ENCODE results near the gene DCP2. TPM values are rescaled to one million over a fixed set of nuclear protein-coding genes. Genes with fewer than 3 reads are reported as not detected.
A peak's percentile ranks its signal among the peaks of the same experiment; 100 is the strongest.

The DCP2 gene
- total and polyA plus RNA-seq, 2 donors (not counting 1 experiment from before 2014, with no cell fraction given) = 7.9 to 19.5 TPM

DNA sequence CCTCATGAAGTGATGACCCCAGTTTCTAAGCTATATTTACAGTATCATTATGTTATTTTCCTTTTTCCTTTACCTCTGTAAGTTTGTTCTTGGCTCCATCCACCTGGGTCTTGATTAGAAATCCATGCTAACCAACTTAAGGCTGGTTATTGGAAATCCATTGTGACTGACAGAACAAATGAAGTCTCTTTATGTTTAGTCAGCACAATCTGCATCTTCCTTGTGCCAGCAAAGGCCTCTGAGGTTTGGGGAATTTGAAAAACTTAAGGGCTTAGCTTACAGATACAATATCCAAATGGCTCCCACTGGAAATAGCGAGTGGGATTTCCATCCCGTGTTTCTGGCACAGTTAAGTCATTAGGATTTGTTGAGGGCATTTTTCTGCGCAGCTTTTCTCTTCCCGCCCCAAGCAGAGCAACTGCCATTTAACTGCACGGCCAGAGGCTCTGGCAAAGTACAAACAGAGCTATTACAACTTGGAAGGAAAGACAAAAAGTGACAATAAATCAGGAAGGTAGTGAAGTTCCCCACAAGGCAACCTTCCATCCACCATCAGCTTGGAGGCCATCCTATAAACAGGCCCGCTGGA lies 64.2 kb downstream of the DCP2 start:
- Histone ChIP-seq H3K4me3 (replicated peaks in 1 of 4; ENCODE audit: control extremely low read depth in 1 of 4, insufficient read depth in 1 of 4, low read depth in 3 of 4, low read length in 4 of 4) (no peak overlapping the region), H3K9ac (ENCODE audit: insufficient read depth, low read length) (no peak overlapping the region), H2AFZ (ENCODE audit: low read length) (no peak overlapping the region), H3K4me1 (ENCODE audit: control insufficient read depth, extremely low read depth, insufficient read depth, low read length) (no peaks in the 10 kb centered on the region), H3K79me2 (ENCODE audit: control insufficient read depth, insufficient read depth, low read length) (no peaks in the 10 kb centered on the region), H3K36me3 (ENCODE audit: control insufficient read depth, insufficient read depth, low read length) (no peaks in the 10 kb centered on the region), H3K4me2 (ENCODE audit: extremely low read depth, insufficient read depth, low read length) (no peak overlapping the region), H3K9me3 (ENCODE audit: control insufficient read depth, insufficient read depth, low read depth, low read length) (no peaks in the 10 kb centered on the region), H3K27ac (ENCODE audit: insufficient read depth, low read length) (no peak overlapping the region), H3K27me3 (ENCODE audit: control insufficient read depth, insufficient read depth, low read length) (no peaks in the 10 kb centered on the region), H4K20me1 (ENCODE audit: control insufficient read depth, extremely low read depth, insufficient read depth, low read length) (no peaks in the 10 kb centered on the region)
- no peak for DNase-seq (ENCODE audit: low read depth in 2 of 2)
- TF ChIP-seq, protein P1, sequence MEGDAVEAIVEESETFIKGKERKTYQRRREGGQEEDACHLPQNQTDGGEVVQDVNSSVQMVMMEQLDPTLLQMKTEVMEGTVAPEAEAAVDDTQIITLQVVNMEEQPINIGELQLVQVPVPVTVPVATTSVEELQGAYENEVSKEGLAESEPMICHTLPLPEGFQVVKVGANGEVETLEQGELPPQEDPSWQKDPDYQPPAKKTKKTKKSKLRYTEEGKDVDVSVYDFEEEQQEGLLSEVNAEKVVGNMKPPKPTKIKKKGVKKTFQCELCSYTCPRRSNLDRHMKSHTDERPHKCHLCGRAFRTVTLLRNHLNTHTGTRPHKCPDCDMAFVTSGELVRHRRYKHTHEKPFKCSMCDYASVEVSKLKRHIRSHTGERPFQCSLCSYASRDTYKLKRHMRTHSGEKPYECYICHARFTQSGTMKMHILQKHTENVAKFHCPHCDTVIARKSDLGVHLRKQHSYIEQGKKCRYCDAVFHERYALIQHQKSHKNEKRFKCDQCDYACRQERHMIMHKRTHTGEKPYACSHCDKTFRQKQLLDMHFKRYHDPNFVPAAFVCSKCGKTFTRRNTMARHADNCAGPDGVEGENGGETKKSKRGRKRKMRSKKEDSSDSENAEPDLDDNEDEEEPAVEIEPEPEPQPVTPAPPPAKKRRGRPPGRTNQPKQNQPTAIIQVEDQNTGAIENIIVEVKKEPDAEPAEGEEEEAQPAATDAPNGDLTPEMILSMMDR (conservative IDR thresholded peaks at IDR 0.05 in 1 of 2, IDR thresholded peaks at IDR 0.05 in 1 of 2; ENCODE audit: low read depth in 1 of 2, low read length in 2 of 2) = no peak
- no peak for TF ChIP-seq EZH2 (IDR thresholded peaks at IDR 0.05; ENCODE audit: low read length, missing control alignments)

DNA sequence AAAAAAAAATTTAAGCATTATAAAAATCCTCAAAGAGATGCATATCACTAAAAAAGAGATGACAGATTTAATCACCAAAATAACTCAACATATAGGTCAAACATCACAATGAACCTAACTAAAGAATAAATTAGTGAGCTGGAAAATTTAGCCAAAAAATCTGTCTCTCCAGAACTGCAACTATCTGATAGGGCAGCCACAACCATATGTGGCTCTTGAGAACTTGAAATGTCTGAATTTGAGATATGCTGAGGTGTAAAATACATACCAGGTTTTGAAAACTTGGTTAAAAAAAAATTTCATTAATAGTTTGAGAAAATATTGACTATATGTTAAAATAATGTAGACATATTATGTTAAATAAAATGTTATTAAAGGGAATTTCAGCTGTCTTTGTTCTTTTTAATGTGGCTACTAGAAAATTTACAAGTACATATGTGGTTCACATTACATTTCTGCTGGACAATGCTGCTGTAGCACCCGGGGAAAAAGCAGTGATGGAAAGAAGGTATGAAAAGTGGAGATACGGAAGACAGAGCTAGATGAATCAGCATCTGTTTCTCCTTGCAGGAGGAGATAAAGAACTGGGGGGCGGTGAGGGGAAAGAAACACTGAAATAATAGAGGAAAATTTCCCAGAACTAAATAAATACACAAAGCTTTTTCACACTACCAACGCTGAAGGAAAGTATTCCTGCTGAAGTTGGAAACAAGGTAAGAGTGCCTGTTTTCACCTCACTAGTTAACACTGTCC lies 66.1 kb downstream of the DCP2 start:
- peak in 1 of 2 donors; percentile 46 for DNase-seq (ENCODE audit: low read depth in 2 of 2)
- no peaks in the 10 kb centered on the region for H3K9me3 ChIP-seq (ENCODE audit: control insufficient read depth, insufficient read depth, low read depth, low read length)
- no peak overlapping the region for H3K27ac ChIP-seq (ENCODE audit: insufficient read depth, low read length)
- no peak for TF ChIP-seq EZH2 (IDR thresholded peaks at IDR 0.05; ENCODE audit: low read length, missing control alignments)
- TF ChIP-seq, protein P1 (conservative IDR thresholded peaks at IDR 0.05 in 1 of 2, IDR thresholded peaks at IDR 0.05 in 1 of 2; ENCODE audit: low read depth in 1 of 2, low read length in 2 of 2) = no peak
- no peaks in the 10 kb centered on the region for H4K20me1 ChIP-seq (ENCODE audit: control insufficient read depth, extremely low read depth, insufficient read depth, low read length)
- H3K4me3 ChIP-seq (replicated peaks in 1 of 4; ENCODE audit: control extremely low read depth in 1 of 4, insufficient read depth in 1 of 4, low read depth in 3 of 4, low read length in 4 of 4) = no peak overlapping the region
- H3K36me3 ChIP-seq (ENCODE audit: control insufficient read depth, insufficient read depth, low read length) = no peaks in the 10 kb centered on the region
- no peaks in the 10 kb centered on the region for H3K27me3 ChIP-seq (ENCODE audit: control insufficient read depth, insufficient read depth, low read length)
- no peak overlapping the region for H3K9ac ChIP-seq (ENCODE audit: insufficient read depth, low read length)
- no peaks in the 10 kb centered on the region for H3K4me1 ChIP-seq (ENCODE audit: control insufficient read depth, extremely low read depth, insufficient read depth, low read length)
- no peak overlapping the region for H3K4me2 ChIP-seq (ENCODE audit: extremely low read depth, insufficient read depth, low read length)
- H3K79me2 ChIP-seq (ENCODE audit: control insufficient read depth, insufficient read depth, low read length) = no peaks in the 10 kb centered on the region
- no peak overlapping the region for H2AFZ ChIP-seq (ENCODE audit: low read length)

DNA sequence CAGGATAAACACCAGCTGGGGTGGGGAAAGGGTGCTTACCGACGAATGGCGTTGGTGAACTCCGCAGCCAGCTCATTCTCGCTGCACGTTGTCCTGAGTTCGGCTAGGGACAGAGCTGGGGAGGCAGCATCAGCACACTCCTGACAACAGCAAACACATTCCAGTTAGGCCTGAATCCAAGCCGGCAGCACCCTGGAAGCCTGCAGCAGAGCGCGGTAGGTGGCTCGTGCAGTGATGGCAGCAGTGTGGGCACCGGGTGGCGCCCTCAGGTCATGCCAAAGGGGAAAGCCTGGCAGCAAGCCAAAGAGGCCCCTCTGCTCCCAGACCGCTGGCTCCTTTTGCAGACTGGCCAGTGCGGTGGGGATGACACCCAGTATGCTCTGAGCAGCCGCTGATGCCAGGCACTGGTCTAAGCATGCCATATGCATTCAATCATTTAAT lies 66.9 kb downstream of the DCP2 start:
- Histone ChIP-seq H3K9me3 (ENCODE audit: control insufficient read depth, insufficient read depth, low read depth, low read length) (no peaks in the 10 kb centered on the region), H3K27me3 (ENCODE audit: control insufficient read depth, insufficient read depth, low read length) (no peaks in the 10 kb centered on the region), H3K4me2 (ENCODE audit: extremely low read depth, insufficient read depth, low read length) (no peak overlapping the region), H3K79me2 (ENCODE audit: control insufficient read depth, insufficient read depth, low read length) (no peaks in the 10 kb centered on the region), H3K27ac (ENCODE audit: insufficient read depth, low read length) (no peak overlapping the region), H3K36me3 (ENCODE audit: control insufficient read depth, insufficient read depth, low read length) (no peaks in the 10 kb centered on the region), H3K4me1 (ENCODE audit: control insufficient read depth, extremely low read depth, insufficient read depth, low read length) (no peaks in the 10 kb centered on the region), H3K9ac (ENCODE audit: insufficient read depth, low read length) (no peak overlapping the region), H4K20me1 (ENCODE audit: control insufficient read depth, extremely low read depth, insufficient read depth, low read length) (no peaks in the 10 kb centered on the region), H3K4me3 (replicated peaks in 1 of 4; ENCODE audit: control extremely low read depth in 1 of 4, insufficient read depth in 1 of 4, low read depth in 3 of 4, low read length in 4 of 4) (no peak overlapping the region), H2AFZ (ENCODE audit: low read length) (peak overlapping the region; percentile 16)
- no peak for TF ChIP-seq EZH2 (IDR thresholded peaks at IDR 0.05; ENCODE audit: low read length, missing control alignments)
- TF ChIP-seq, protein P1 (conservative IDR thresholded peaks at IDR 0.05 in 1 of 2, IDR thresholded peaks at IDR 0.05 in 1 of 2; ENCODE audit: low read depth in 1 of 2, low read length in 2 of 2) = peak; percentile 3 to 14
- DNase-seq (ENCODE audit: low read depth in 2 of 2) = peak; percentile 47 to 51

All from fibroblast of lung (primary cell).